HFFc6 (cell line): ENCODE data around the gene SPCS1. TPM values are rescaled to one million over a fixed set of nuclear protein-coding genes. Genes with fewer than 3 reads are reported as not detected.

Source experiments
- DNase-seq: peaks from one replicate; pipeline ENCODE4 v3.0.0-alpha.2; 2018
- H3K27ac Mint-ChIP-seq: 2 replicates; pipeline ENCODE4 v1.8.0; 2020; ENCODE audit warnings: mild to moderate bottlenecking, mixed read lengths
- H3K27me3 Mint-ChIP-seq: 2 replicates; pipeline ENCODE4 v1.8.0; 2021; ENCODE audit warnings: mild to moderate bottlenecking, moderate library complexity, mixed read lengths; ENCODE audit not compliant: insufficient read depth
- H3K36me3 Mint-ChIP-seq: 2 replicates; pipeline ENCODE4 v1.8.0; 2021; ENCODE audit warnings: low read depth, mixed read lengths
- H3K4me1 Mint-ChIP-seq: 2 replicates; pipeline ENCODE4 v1.8.0; 2020; ENCODE audit warnings: low read depth, mixed read lengths
- H3K4me3 Mint-ChIP-seq: 2 replicates; pipeline ENCODE4 v1.8.0; 2020; ENCODE audit warnings: mild to moderate bottlenecking, moderate library complexity, mixed read lengths
- H3K9me3 Mint-ChIP-seq: 2 replicates; pipeline ENCODE4 v1.8.0; 2020; ENCODE audit warnings: mild to moderate bottlenecking, mixed read lengths
- CTCF ChIP-seq: fragments of 200-600 bp; sonication (generic); IDR thresholded peaks from 2 replicates; pipeline ENCODE4 v1.5.0; 2021; ENCODE audit warnings: antibody characterized with exemption, mild to moderate bottlenecking
- total RNA-seq, 6 experiments: library from RNA; stranded (reverse); fragmentation: NEBNext Ultra II Directional; extraction: Animal tissue kit (Norgen Biotek cat#: 25700); gene quantifications; 2 replicates in 1 of 6; 3 replicates in 5 of 6; pipeline ENCODE4 v1.2.3, GENCODE V29; 2021

Gene SPCS1
- total RNA-seq, 6 experiments from 2014 or later = 179 to 209 (median 193) TPM

DNA sequence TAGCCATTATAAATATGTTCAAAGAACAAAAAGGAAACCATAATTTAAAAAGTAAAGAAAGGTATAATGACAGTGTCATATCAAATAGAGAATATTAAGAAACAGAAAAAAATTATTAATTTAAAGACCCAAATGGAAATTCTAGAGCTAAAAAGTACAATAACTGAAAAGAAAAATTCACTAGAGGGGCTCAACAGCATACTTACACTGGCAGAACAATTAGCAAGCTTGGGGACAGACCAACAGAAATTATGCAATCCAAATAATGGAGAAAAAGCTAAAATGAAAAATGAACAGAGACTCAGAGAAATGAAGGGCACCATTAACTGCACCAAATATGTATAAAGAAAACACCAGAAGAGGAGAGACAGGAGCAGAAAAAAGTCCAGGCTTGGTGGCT, 13.7 kb downstream of the SPCS1 start:
- peaks cover 5% of the 10 kb centered on the region for H3K36me3 Mint-ChIP-seq
- H3K4me1 Mint-ChIP-seq = 0 out of 2 replicates have a peak, but pooled peaks cover 8% of the 10 kb centered on the region
- no peaks in the 10 kb centered on the region for H3K27me3 Mint-ChIP-seq
- TF ChIP-seq CTCF = no peak
- H3K27ac Mint-ChIP-seq = no peak overlapping the region
- DNase-seq = no peak
- no peaks in the 10 kb centered on the region; the same call in 1 of the 2 replicates for H3K9me3 Mint-ChIP-seq
- no peak overlapping the region for H3K4me3 Mint-ChIP-seq

- Mint-ChIP-seq H3K4me3 (no peak overlapping the region), H3K27me3 (no peaks in the 10 kb centered on the region)
Observed at GRCh38 chr3:52721002-52721729, 15.3 kb downstream of the SPCS1 start.

GRCh38 chr3:52721730-52722008, 15.8 kb downstream of the SPCS1 start:
- H3K27ac Mint-ChIP-seq = no peak overlapping the region
- no peak for DNase-seq
- 0 out of 2 replicates have a peak, but pooled peaks cover 8% of the 10 kb centered on the region for H3K4me1 Mint-ChIP-seq
- TF ChIP-seq CTCF = no peak
- H3K27me3 Mint-ChIP-seq = no peaks in the 10 kb centered on the region
- H3K4me3 Mint-ChIP-seq = no peak overlapping the region
- no peaks in the 10 kb centered on the region; the same call in 1 of the 2 replicates for H3K9me3 Mint-ChIP-seq
- peaks cover 11% of the 10 kb centered on the region for H3K36me3 Mint-ChIP-seq

More at GRCh38 chr3:52721002-52721729, 15.3 kb downstream of the SPCS1 start:
- 0 out of 2 replicates have a peak, but pooled peaks cover 8% of the 10 kb centered on the region for H3K4me1 Mint-ChIP-seq
- peaks cover 10% of the 10 kb centered on the region for H3K36me3 Mint-ChIP-seq
- DNase-seq = no peak
- TF ChIP-seq CTCF = no peak
- H3K9me3 Mint-ChIP-seq = no peaks in the 10 kb centered on the region; the same call in 1 of the 2 replicates
- no peak overlapping the region for H3K27ac Mint-ChIP-seq

DNA sequence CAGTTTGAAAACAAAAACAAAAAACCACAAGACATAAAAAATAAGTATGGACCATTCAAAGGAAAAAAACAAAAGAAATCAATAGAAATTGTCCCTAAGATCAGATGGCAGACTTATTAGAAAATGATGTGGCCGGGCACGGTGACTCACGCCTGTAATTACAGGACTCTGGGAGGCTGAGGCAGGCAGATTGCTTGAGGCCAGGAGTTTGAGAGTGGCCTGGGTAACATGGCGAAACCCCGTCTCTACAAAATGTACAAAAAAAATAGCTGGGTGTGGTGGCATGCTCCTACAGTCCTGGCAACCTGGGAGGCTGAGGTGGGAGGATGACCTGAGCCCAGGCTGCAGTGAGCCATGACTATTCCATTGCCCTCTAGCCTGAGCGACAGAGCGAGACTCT, 16.6 kb downstream of the SPCS1 start:
- Mint-ChIP-seq H3K4me1 (0 out of 2 replicates have a peak, but pooled peaks cover 8% of the 10 kb centered on the region), H3K27ac (no peak overlapping the region; the same call in 1 of the 2 replicates), H3K36me3 (peaks cover 12% of the 10 kb centered on the region), H3K27me3 (no peaks in the 10 kb centered on the region), H3K4me3 (no peak overlapping the region), H3K9me3 (peaks cover under 1% of the 10 kb centered on the region; the same call in 1 of the 2 replicates)
- no peak for TF ChIP-seq CTCF
- no peak for DNase-seq

- no peaks in the 10 kb centered on the region for H3K27me3 Mint-ChIP-seq
- H3K4me1 Mint-ChIP-seq = 0 out of 2 replicates have a peak, but pooled peaks cover 8% of the 10 kb centered on the region
- no peak for TF ChIP-seq CTCF
- H3K4me3 Mint-ChIP-seq = no peak overlapping the region
- no peak overlapping the region for H3K27ac Mint-ChIP-seq
- peaks cover 26% of the 10 kb centered on the region for H3K36me3 Mint-ChIP-seq
- H3K9me3 Mint-ChIP-seq = peaks cover 10% of the 10 kb centered on the region
- no peak for DNase-seq
Observed at GRCh38 chr3:52723935-52724334, 18.0 kb downstream of the SPCS1 start.
